ENCODE data around the gene VPS51.

Gene VPS51

GRCh38 chr11:65095974-65096806, at the start of gene VPS51:
Gene VPS51 (plus strand): TSS chr11:65096214. CDS start chr11:65096251, 37 bp downstream.
- DNase-seq (ENCODE audit: low read depth): peak; percentile 78

DNA sequence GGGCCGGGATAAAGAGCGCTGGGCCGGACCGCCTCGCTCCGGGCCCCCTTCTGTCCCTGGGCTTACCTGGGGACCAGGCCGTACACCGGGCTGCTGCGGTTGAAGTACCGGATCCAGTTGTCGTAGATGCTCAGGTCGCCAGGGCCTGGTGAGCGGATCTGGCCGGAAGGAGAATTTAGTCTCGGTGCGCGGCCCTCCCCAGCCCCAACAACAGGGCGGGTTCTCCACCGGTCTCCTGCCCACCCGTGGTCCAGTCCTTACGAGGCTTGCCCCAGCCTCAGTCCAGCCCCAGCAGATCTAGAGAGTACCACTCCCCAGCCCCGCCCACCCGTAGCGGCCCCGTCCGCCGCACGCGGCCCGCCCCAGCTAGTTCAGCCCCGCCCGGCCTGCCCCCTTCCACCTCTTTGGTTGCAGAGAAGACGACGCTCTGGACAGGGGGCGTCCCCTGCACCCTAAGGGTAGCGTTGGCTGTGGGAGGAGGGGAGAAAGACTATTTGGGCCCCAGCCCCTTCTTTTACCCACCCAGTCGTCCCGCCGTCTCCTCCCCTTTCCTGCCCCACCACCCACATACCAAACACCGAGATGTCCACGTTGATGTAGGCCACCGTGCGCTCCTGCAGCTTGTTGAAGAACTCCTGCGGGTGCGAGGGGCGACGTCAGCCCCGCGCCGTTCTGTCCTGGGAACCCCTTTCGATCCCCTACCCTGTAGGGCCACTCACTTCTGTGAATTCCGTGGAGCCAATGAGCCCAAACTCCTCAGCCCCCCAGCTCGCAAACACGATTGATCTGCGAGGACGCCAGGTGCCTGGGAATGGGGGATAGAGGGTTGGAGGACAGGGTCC, 48.2 kb upstream of the VPS51 start:
- DNase-seq (ENCODE audit: low read depth): no peak

DNA sequence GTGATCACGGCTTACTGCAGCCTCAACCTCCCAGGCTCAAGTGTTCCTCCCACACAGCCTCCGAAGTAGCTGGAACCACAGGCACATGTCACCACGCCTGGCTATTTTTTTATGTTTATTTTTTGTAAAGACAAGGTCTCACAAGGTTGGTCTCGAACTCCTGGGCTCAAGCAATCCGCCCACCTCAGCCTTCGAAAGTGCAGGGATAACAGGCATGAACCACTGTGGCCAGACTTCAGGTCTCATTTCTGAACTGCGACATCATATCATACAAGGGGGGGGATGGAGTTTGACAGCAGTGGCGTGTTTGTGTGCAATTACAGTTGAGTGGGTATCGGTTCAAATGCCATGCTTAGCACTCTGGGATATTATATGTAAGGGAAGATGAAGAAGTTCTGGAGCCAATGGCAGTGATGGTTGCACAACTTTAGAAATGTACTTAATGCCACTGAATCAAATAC, 44.6 kb upstream of the VPS51 start:
- no peak for DNase-seq (ENCODE audit: low read depth)

GRCh38 chr11:65053827-65054508, 42.0 kb upstream of the VPS51 start:
- peak; percentile 20 for DNase-seq (ENCODE audit: low read depth)

- no peak for DNase-seq (ENCODE audit: low read depth)
Observed at GRCh38 chr11:65055538-65055937, 40.5 kb upstream of the VPS51 start.

- DNase-seq (ENCODE audit: low read depth): no peak
Observed at GRCh38 chr11:65056999-65057398, 39.0 kb upstream of the VPS51 start.

DNA sequence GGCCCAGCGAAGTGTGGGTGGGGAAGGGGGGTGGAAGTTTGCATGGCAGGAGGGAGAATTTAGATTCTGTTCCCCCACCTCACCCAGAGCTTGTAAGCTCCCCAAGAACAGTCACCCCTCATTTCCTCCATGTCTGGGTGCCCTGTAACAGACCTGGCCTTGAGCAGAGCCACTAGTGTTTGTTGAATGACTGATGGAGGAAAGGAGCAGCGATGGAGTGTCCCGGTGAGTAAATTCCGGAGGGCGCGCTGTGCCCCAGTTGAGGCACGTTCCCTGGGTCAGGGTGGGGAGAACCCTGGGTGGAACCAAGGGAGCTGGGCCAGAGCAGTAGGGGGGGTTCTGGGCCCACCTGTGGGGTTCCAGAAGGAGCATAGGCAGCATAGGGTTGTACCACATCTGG, 38.5 kb upstream of the VPS51 start:
- DNase-seq (ENCODE audit: low read depth): no peak

DNA sequence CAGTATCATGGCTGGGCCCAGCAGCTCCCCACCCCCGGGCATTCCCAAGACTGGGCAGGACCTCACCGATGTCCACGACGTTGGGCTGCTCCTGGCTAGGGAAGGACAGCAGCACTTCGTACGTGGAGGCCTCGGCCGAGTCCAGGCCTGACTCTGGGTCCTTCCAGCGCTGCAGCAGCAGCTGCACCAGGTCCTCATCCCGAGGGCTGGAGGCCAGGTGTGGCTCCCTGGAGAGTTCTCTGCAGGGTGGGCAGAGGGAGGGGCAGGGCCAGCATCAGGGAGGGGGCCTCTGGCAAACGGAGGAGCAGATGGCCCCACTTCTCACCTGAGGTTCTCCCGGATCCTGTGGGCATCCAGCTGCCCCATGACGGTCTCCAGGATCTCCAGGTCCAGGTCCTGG, 38.0 kb upstream of the VPS51 start:
- no peak for DNase-seq (ENCODE audit: low read depth)

DNA sequence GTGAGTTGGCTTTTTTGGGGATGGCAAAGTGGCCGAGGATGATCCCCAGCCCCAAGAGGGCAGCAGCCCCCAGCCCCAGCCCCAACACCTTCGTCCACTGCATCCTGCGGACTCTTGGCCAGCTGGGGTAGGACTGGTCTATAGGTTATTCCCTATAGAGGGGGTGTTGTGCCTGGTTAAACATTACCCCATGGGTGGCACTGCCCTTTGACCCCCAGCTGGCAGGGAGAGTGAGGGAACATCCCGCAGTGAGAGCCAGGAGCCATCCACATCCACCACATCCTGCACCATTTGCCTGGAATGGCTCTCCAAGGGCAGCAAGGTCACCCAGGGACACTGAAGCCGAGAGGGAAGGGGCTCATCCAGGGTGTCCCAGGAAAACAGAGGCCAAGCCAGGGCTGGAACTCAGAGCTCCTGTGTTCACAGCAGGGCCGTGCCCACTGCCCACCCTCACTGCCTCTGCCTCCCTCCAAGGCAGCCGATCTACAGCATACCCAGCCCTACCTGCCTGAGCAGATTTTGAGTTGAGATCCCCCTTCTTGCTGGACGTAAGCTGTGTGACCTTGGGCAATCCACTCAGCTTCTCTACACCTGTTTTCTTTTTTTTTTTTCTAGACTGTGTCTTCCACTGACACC, 37.5 kb upstream of the VPS51 start, which contains the start of gene NAALADL1:
TSS of gene NAALADL1 (minus strand) at position 135 of the 636 bp plus-strand sequence. CDS start at position 103, 32 bp downstream.
- DNase-seq (ENCODE audit: low read depth): no peak

GRCh38 chr11:65059523-65059922, 36.5 kb upstream of the VPS51 start:
- no peak for DNase-seq (ENCODE audit: low read depth)

DNA sequence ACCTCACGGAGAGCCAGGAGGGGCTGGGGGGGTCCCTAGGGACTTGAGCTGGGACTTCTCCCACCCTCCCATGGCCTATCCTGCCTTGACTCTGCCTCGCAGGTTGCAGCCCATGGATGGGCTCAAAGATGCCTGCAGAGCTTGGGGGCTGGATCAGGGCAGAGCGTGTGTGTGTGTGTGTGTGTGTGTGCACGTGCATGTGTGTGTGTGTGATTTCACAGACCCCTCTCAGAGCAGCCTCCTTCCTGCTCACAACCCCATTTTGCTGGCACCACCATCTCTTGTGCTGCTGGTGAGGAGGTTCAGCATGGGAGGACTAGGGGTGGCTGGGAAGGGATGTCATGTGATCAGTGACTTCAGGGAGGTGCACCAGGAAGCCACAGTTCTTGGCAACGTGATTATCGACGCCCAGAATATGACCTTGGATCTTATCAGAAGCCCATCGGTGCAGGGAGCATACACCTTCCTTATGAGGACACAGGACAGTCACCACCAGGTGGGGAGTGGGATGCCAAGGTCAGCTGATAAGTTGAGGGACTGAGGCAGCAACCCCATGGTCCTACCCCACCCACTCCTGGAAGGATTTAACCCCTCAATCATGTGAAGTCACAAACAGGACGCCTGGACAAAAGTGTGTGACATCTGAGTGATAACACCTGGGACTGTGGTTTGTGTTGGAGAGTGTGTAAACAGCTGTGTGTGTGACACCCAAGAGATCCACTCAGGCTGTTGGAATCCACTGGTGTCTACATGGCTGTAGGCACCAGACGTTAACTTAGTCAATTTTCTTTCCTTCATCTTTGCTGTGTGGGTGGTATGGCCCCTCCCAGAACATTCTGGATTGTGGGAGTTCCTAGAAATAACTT, 35.8 kb upstream of the VPS51 start:
- no peak for DNase-seq (ENCODE audit: low read depth)

- DNase-seq (ENCODE audit: low read depth): no peak
Observed at GRCh38 chr11:65060913-65061408, 35.1 kb upstream of the VPS51 start.

DNA sequence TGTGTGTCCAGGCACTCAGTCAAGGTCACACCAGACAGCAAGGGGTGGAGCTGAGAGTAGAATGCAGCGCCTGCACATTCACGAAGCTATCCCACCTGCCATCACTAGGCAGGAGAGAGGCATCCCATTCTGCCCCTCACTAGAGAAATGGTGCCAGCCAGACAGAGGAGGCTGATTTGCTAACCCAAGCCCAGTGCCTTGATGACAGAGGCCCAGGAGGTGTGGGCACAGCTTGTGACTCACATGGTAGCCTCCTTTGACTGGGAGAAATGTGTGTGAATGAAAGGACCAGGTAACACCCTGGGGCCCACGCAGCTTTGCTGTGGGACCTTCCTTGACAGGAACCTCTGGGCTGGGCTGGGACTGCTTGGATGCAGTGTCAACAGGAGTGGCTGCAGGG, 32.5 kb upstream of the VPS51 start:
- no peak for DNase-seq (ENCODE audit: low read depth)

DNA sequence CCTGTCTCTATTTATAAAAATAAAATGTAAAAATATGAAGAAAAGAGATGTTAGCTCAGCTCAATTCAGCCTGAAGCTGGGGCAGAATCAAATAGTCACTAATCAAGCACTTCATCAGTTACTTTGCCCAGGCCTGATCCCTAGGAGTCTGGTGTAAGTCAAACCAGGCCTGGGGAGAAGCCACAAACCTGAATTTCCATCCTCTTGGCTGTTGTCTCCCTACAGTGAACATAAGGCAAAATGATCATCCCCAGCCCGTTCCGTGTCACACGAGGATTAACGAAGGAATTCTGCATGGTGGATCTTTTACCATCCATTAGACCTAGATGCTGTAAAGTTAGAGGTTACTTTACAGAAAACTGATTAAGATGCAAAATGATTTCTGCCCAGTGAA, 31.2 kb upstream of the VPS51 start:
- DNase-seq (ENCODE audit: low read depth): no peak

DNA sequence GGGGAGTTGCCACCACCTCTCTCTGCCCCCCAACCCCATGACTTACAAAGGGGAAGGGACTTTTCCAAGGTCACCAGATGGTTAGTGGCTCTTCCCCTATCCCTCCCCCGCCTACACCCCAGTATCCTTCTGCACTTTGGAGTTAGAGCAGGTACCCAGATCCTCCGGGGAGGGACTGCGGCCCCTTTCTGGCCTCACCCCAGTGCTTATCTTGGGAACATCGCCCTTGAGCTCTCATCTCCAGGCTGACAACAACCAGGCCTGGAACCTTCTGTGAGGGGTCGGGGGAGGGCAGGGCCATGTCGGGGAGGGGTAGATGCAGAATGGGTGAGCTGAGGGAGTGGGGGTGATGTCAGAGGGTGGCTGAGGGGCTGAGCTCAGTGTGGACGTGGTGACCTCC, 30.2 kb upstream of the VPS51 start:
- DNase-seq (ENCODE audit: low read depth): no peak

GRCh38 chr11:65066315-65066714, 29.7 kb upstream of the VPS51 start:
- DNase-seq (ENCODE audit: low read depth): no peak

- no peak for DNase-seq (ENCODE audit: low read depth)
Observed at GRCh38 chr11:65066805-65067291, 29.2 kb upstream of the VPS51 start.

GRCh38 chr11:65067446-65067845, 28.6 kb upstream of the VPS51 start:
- no peak for DNase-seq (ENCODE audit: low read depth)

- no peak for DNase-seq (ENCODE audit: low read depth)
Observed at GRCh38 chr11:65069217-65069616, 26.8 kb upstream of the VPS51 start.

DNA sequence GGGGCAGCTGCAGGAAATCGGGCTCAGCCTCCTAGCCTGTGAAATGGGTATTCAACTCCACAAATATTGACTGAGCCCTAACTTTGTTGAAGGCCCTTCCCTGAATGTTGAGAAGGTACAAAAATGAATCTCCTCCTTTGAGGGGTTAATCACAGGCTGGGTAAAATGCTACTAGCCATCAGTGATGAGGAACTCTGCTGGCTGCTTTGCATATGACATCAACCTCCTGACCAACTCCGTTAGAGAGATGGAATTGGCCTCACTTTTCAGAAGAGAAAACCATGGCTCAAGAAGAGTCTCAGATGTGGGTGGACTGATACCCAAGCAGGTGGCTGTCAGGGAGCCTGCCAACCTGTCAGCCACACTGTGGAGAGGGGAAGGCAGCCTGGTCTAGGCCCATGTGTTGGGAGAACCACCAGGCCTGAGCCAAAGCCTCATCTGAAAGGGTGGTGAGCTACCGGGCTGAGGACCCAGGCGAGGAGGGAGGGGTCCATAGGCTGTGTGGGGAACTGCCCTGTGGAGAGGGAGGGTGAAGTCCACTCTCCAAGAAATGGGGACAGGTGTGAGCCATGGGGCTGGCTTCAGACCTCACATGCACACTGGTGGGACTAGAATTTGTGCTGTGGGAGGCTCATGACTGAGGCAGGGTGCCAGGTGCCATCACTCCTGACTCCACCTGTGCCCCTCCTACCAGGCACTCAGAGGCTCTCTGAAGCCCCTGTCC, 23.9 kb upstream of the VPS51 start:
- DNase-seq (ENCODE audit: low read depth): no peak
